H1 (cell line): ENCODE measurements around the gene MRPL33. TPM values are rescaled to one million over a fixed set of nuclear protein-coding genes. Genes with fewer than 3 reads are reported as not detected.

ENCODE experiments used
- CTCF ChIA-PET: fragments of 300-600 bp; sonication (Branson Sonifier 250); formaldehyde crosslinking; loops from one replicate; lab custom pipeline; 2021; ENCODE audit not compliant: partially characterized antibody; lab: Charles Lee
- POLR2A ChIA-PET: fragments of 300-600 bp; sonication (Branson Sonifier 250); formaldehyde crosslinking; loops from one replicate; lab custom pipeline; 2021; ENCODE audit warnings: inconsistent platforms; ENCODE audit not compliant: partially characterized antibody; lab: Charles Lee
- DNase-seq, 2 experiments: peaks; one replicate each; pipeline versions ENCODE4 v3.0.0 to v3.0.0-alpha.2; 2010 to 2022; ENCODE audit warnings: low spot score in 2 of 2, low read depth in 1 of 2, mixed read lengths in 1 of 2
- FAIRE-seq: peaks from 2 replicates; lab custom pipeline; 2011; peaks lifted over from hg19 to GRCh38; lab: Jason Lieb, UNC
- H2AFZ ChIP-seq: 2 replicates; pipeline ENCODE4 v1.8.1; 2012; ENCODE audit warnings: low read length, inconsistent platforms
- H2AK5ac ChIP-seq: 2 replicates; pipeline ENCODE4 v1.6.1; 2013; ENCODE audit warnings: low read depth, low read length
- H2BK120ac ChIP-seq: replicated peaks from 2 replicates; pipeline ENCODE3; 2013; ENCODE audit warnings: low read depth, low read length, inconsistent platforms
- H2BK12ac ChIP-seq: 2 replicates; pipeline ENCODE4 v1.6.1; 2013; ENCODE audit warnings: low read depth, low read length
- H2BK15ac ChIP-seq: 2 replicates; pipeline ENCODE4 v1.6.1; 2013; ENCODE audit warnings: low read length
- H2BK20ac ChIP-seq: 2 replicates; pipeline ENCODE4 v1.6.1; 2013; ENCODE audit warnings: low read length
- H2BK5ac ChIP-seq: 2 replicates; pipeline ENCODE4 v1.6.1; 2013; ENCODE audit warnings: low read depth, low read length
- H3K14ac ChIP-seq: 2 replicates; pipeline ENCODE4 v1.6.1; 2013; ENCODE audit warnings: inconsistent platforms; ENCODE audit not compliant: insufficient read length
- H3K18ac ChIP-seq: 2 replicates; pipeline ENCODE4 v1.6.1; 2013; ENCODE audit warnings: low read length; ENCODE audit errors: extremely low read depth
- H3K23ac ChIP-seq: 2 replicates; pipeline ENCODE4 v1.6.1; 2013; ENCODE audit warnings: inconsistent platforms; ENCODE audit not compliant: insufficient read length
- H3K23me2 ChIP-seq: 2 replicates; pipeline ENCODE4 v1.6.1; 2013; ENCODE audit warnings: low read depth, low read length
- H3K27ac ChIP-seq: 2 replicates; pipeline ENCODE4 v1.6.1; 2011; ENCODE audit warnings: low read depth, low read length, inconsistent platforms
- H3K27me3 ChIP-seq, 4 experiments: replicated peaks in 1 of 4; 1 replicate in 1 of 4; 2 replicates in 3 of 4; pipeline versions ENCODE4 v1.6.1 to v1.8.1; 2011 to 2013; ENCODE audit warnings: low read length in 3 of 4, mild to moderate bottlenecking in 3 of 4, inconsistent platforms in 2 of 4, mixed read lengths in 2 of 4, moderate library complexity in 1 of 4; ENCODE audit not compliant: control insufficient read depth in 3 of 4, insufficient read depth in 3 of 4; ENCODE audit errors: extremely low read depth in 1 of 4
- H3K36me3 ChIP-seq, 4 experiments: 2 replicates each; pipeline versions ENCODE4 v1.6.1 to v1.8.1; 2011 to 2013; ENCODE audit warnings: mild to moderate bottlenecking in 4 of 4, low read length in 3 of 4, moderate library complexity in 2 of 4, control low read depth in 1 of 4, inconsistent platforms in 1 of 4; ENCODE audit not compliant: insufficient read depth in 4 of 4, control insufficient read depth in 2 of 4
- H3K4ac ChIP-seq: replicated peaks from 2 replicates; pipeline ENCODE3; 2013; ENCODE audit warnings: low read length, low read depth, mixed read lengths, inconsistent platforms; ENCODE audit not compliant: insufficient read length
- H3K4me1 ChIP-seq, 4 experiments: replicated peaks in 1 of 4; 1 replicate in 1 of 4; 2 replicates in 3 of 4; pipeline versions ENCODE4 v1.6.1 to v1.8.1; 2011 to 2013; ENCODE audit warnings: low read length in 3 of 4, inconsistent platforms in 2 of 4, mixed read lengths in 1 of 4; ENCODE audit not compliant: insufficient read depth in 4 of 4, control insufficient read depth in 3 of 4
- H3K4me2 ChIP-seq, 2 experiments: 2 replicates each; pipeline versions ENCODE4 v1.6.1 to v1.8.1; 2011 to 2013; ENCODE audit warnings: low read depth in 2 of 2, low read length in 2 of 2, control low read depth in 1 of 2, inconsistent platforms in 1 of 2, mild to moderate bottlenecking in 1 of 2; ENCODE audit not compliant: insufficient read depth in 1 of 2
- H3K4me3 ChIP-seq, 4 experiments: fragments of 200-600, 300-600 bp in 1 of 4; sonication (generic), shearing (Covaris generic), sonication (Bioruptor Twin) in 1 of 4; 2 replicates each; pipeline versions ENCODE4 v1.5.1 to v1.8.1; 2011 to 2016; ENCODE audit warnings: low read length in 4 of 4, low read depth in 3 of 4, control low read depth in 2 of 4, inconsistent platforms in 2 of 4, mild to moderate bottlenecking in 2 of 4, mixed read lengths in 1 of 4, moderate library complexity in 1 of 4; ENCODE audit not compliant: insufficient read depth in 2 of 4; ENCODE audit errors: extremely low read depth in 1 of 4
- H3K56ac ChIP-seq: replicated peaks from 2 replicates; pipeline ENCODE3; 2013; ENCODE audit warnings: low read depth, mild to moderate bottlenecking, mixed read lengths, low read length, inconsistent platforms; ENCODE audit not compliant: insufficient read length
- H3K79me1 ChIP-seq: 2 replicates; pipeline ENCODE4 v1.6.1; 2013; ENCODE audit warnings: low read depth, low read length, control low read depth
- H3K79me2 ChIP-seq, 2 experiments: 2 replicates each; pipeline versions ENCODE4 v1.6.1 to v1.8.1; 2012 to 2013; ENCODE audit warnings: low read length in 2 of 2, mild to moderate bottlenecking in 2 of 2, inconsistent platforms in 1 of 2; ENCODE audit not compliant: insufficient read depth in 2 of 2, control insufficient read depth in 1 of 2
- H3K9ac ChIP-seq, 4 experiments: replicated peaks in 1 of 4; 1 replicate in 1 of 4; 2 replicates in 3 of 4; pipeline versions ENCODE4 v1.6.1 to v1.8.1; 2011 to 2013; ENCODE audit warnings: low read depth in 3 of 4, low read length in 3 of 4, control low read depth in 2 of 4, mild to moderate bottlenecking in 2 of 4, moderate library complexity in 2 of 4, inconsistent platforms in 1 of 4; ENCODE audit errors: extremely low read depth in 1 of 4
- H3K9me3 ChIP-seq, 2 experiments: 2 replicates each; pipeline versions ENCODE4 v1.6.1 to v1.8.1; 2012 to 2013; ENCODE audit warnings: mild to moderate bottlenecking in 2 of 2, moderate library complexity in 2 of 2, control low read depth in 1 of 2, inconsistent platforms in 1 of 2, low read depth in 1 of 2, low read length in 1 of 2, mixed read lengths in 1 of 2; ENCODE audit not compliant: insufficient read depth in 2 of 2
- H4K20me1 ChIP-seq, 2 experiments: replicated peaks in 1 of 2; 2 replicates each; pipeline versions ENCODE3 to v1.8.1; 2011 to 2013; ENCODE audit warnings: inconsistent platforms in 2 of 2, low read length in 2 of 2, mild to moderate bottlenecking in 1 of 2; ENCODE audit not compliant: insufficient read depth in 2 of 2, control insufficient read depth in 1 of 2
- H4K5ac ChIP-seq: 2 replicates; pipeline ENCODE4 v1.6.1; 2013; ENCODE audit warnings: low read length, low read depth, mixed read lengths, inconsistent platforms; ENCODE audit not compliant: insufficient read length
- H4K8ac ChIP-seq: 2 replicates; pipeline ENCODE4 v1.8.0; 2013; ENCODE audit warnings: mild to moderate bottlenecking, moderate library complexity, low read length, inconsistent platforms; ENCODE audit not compliant: insufficient read depth; ENCODE audit errors: extremely low read depth
- H4K91ac ChIP-seq: replicated peaks from 2 replicates; pipeline ENCODE3; 2013; ENCODE audit warnings: low read length, mixed read lengths, inconsistent platforms; ENCODE audit not compliant: insufficient read length
- BACH1 ChIP-seq: IDR thresholded peaks from 2 replicates; pipeline ENCODE4 v1.6.1; 2012; ENCODE audit warnings: low read length, improper control_type of control experiment
- CHD2 ChIP-seq: IDR thresholded peaks from 2 replicates; pipeline ENCODE4 v1.6.1; 2012; ENCODE audit warnings: low read length, improper control_type of control experiment
- EP300 ChIP-seq, 2 experiments: IDR thresholded peaks; 1 replicate in 1 of 2; 2 replicates in 1 of 2; pipeline ENCODE4 v1.6.1; 2011 to 2012; ENCODE audit warnings: low read depth in 2 of 2, low read length in 2 of 2, mild to moderate bottlenecking in 2 of 2, borderline replicate concordance in 1 of 2, inconsistent platforms in 1 of 2, moderate library complexity in 1 of 2
- FOSL1 ChIP-seq: IDR thresholded peaks from 2 replicates; pipeline ENCODE4 v1.6.1; 2011; ENCODE audit warnings: mild to moderate bottlenecking, low read depth, low read length, moderate library complexity; ENCODE audit not compliant: insufficient read depth
- JUN ChIP-seq: IDR thresholded peaks from 2 replicates; pipeline ENCODE4 v1.6.1; 2011; ENCODE audit warnings: low read depth, mild to moderate bottlenecking, improper control_type of control experiment, low read length
- NANOG ChIP-seq: IDR thresholded peaks from 2 replicates; pipeline ENCODE4 v1.6.1; 2011; ENCODE audit warnings: low read length, low read depth, mild to moderate bottlenecking, inconsistent platforms; ENCODE audit not compliant: insufficient read depth, poor library complexity, severe bottlenecking
- POLR2AphosphoS5 ChIP-seq: IDR thresholded peaks from 2 replicates; pipeline ENCODE4 v1.6.1; 2011; ENCODE audit warnings: low read depth, low read length
- RBBP5 ChIP-seq: IDR thresholded peaks from 2 replicates; pipeline ENCODE4 v1.7.1; 2012; ENCODE audit warnings: low read depth, mild to moderate bottlenecking, inconsistent platforms, low read length, moderate library complexity, borderline replicate concordance
- SIN3A ChIP-seq, 2 experiments: IDR thresholded peaks in 1 of 2; conservative IDR thresholded peaks in 1 of 2; 2 replicates each; pipeline ENCODE4 v1.6.1; 2011 to 2012; ENCODE audit warnings: low read length in 2 of 2, improper control_type of control experiment in 1 of 2, low read depth in 1 of 2, mild to moderate bottlenecking in 1 of 2
- SP2 ChIP-seq: IDR thresholded peaks from 2 replicates; pipeline ENCODE4 v1.6.1; 2012; ENCODE audit warnings: mild to moderate bottlenecking, low read length, inconsistent platforms
- TAF1 ChIP-seq: IDR thresholded peaks from 2 replicates; pipeline ENCODE4 v1.6.1; 2011; ENCODE audit warnings: mild to moderate bottlenecking, low read depth, low read length
- TCF12 ChIP-seq: IDR thresholded peaks from 2 replicates; pipeline ENCODE4 v1.6.1; 2011; ENCODE audit warnings: low read depth, mild to moderate bottlenecking, low read length
- TEAD4 ChIP-seq: IDR thresholded peaks from 2 replicates; pipeline ENCODE4 v1.6.1; 2012; ENCODE audit warnings: low read depth, low read length, inconsistent platforms, mixed read lengths
- YY1 ChIP-seq: IDR thresholded peaks from 2 replicates; pipeline ENCODE4 v1.6.1; 2011; ENCODE audit warnings: low read depth, mild to moderate bottlenecking, low read length
- WGBS, 2 experiments: shearing (Covaris generic) in 1 of 2; methylation state at CpG; one replicate each; pipeline versions ENCODE4 v1.1.6 to v1.1.7; 2013 to 2015; ENCODE audit warnings: low lambda C conversion rate in 2 of 2, mixed read lengths in 2 of 2, inconsistent platforms in 1 of 2, low coverage in 1 of 2, missing lambda C conversion rate in 1 of 2; ENCODE audit not compliant: insufficient replicate concordance in 2 of 2, insufficient coverage in 1 of 2, insufficient read length in 1 of 2; ENCODE audit errors: extremely low coverage in 1 of 2, missing lambda C conversion rate in 1 of 2; 5-methylcytosine and 5-hydroxymethylcytosine counted together
- polyA plus RNA-seq, 7 experiments: library from polyadenylated mRNA; depleted of rRNA in 3 of 7; stranded (reverse) in 5 of 7; unstranded in 2 of 7; fragments of >200 nt in 5 of 7; fragments of 200-250 nt in 2 of 7; gene quantifications; 1 replicate in 5 of 7; 2 replicates in 1 of 7; 4 replicates in 1 of 7; pipeline versions ENCODE4 v1.2.1 to v1.2.3, GENCODE V29; 2011 to 2013; ENCODE audit warnings: missing spikeins in 2 of 7, mixed read lengths in 2 of 7
- total RNA-seq: library from RNA; stranded (reverse); fragmentation: NEBNext Ultra II Directional; extraction: Animal tissue kit (Norgen Biotek cat#: 25700); gene quantifications from 2 replicates; pipeline ENCODE4 v1.2.1, GENCODE V29; 2021
- TF ChIP-seq, protein P1 (sequence below): IDR thresholded peaks from 2 replicates; pipeline ENCODE4 v1.6.1; 2012; ENCODE audit warnings: inconsistent platforms

The MRPL33 gene
- total and polyA plus RNA-seq, 2 of the 8 experiments (the other 6 are each of a cell fraction or from before 2014, with no cell fraction given) = 24.3 to 62.9 TPM

GRCh38 chr2:27763907-27764267 is 7.6 kb upstream of the MRPL33 start:
- whole genome bisulfite sequencing, 2 experiments = 89% methylated on average over 7 of the region's 7 CpGs; no CpG with 5 or more reads in 1 of the 2 experiments
- H3K4me2 ChIP-seq = no peak overlapping the region
- POLR2A ChIA-PET = interaction anchor here (1.6 kb wide), 1 partner anchor 10 kb away, joined by 4 read pairs; no protein-coding TSS in a partner anchor

More at GRCh38 chr2:27763907-27764267, 7.6 kb upstream of the MRPL33 start:
- H3K36me3 ChIP-seq = no peaks in the 10 kb centered on the region; a peak in 1 of 8 replicates
- H2AK5ac ChIP-seq = no peak overlapping the region
- DNase-seq (no peak), FAIRE-seq (no peak)
- H3K27ac ChIP-seq = no peak overlapping the region
- H4K5ac ChIP-seq = no peak overlapping the region
- no peak overlapping the region for H2BK15ac ChIP-seq
- H3K9me3 ChIP-seq = no peaks in the 10 kb centered on the region
- CTCF ChIA-PET = interaction anchor here (1.9 to 2.3 kb wide), 2 partner anchors 10 to 41 kb away, joined by 4 to 7 read pairs; no protein-coding TSS in a partner anchor
- H2BK120ac ChIP-seq = no peak overlapping the region
- no peaks in the 10 kb centered on the region for H3K23me2 ChIP-seq
- H3K79me1 ChIP-seq = no peaks in the 10 kb centered on the region
- no peak overlapping the region for H3K14ac ChIP-seq
- no peaks in the 10 kb centered on the region for H4K20me1 ChIP-seq
- H2BK20ac ChIP-seq = no peak overlapping the region
- H3K23ac ChIP-seq = no peak overlapping the region
- no peak overlapping the region for H4K8ac ChIP-seq
- no peak for TF ChIP-seq TEAD4
- TF ChIP-seq JUN = no peak
- no peak for TF ChIP-seq SP2
- no peak for TF ChIP-seq SIN3A (conservative IDR thresholded peaks at IDR 0.05 in 1 of 2, IDR thresholded peaks at IDR 0.05 in 1 of 2; ENCODE audit: low read depth in 1 of 2, low read length in 2 of 2)
- no peak for TF ChIP-seq TAF1
- no peak for TF ChIP-seq FOSL1
- no peak for TF ChIP-seq YY1
- TF ChIP-seq TCF12 = no peak
- TF ChIP-seq BACH1 = no peak
- TF ChIP-seq POLR2AphosphoS5 = no peak
- TF ChIP-seq EP300 (IDR thresholded peaks at IDR 0.05; ENCODE audit: borderline replicate concordance in 1 of 2, low read depth in 2 of 2, low read length in 2 of 2) = no peak
- TF ChIP-seq RBBP5 = no peak
- TF ChIP-seq NANOG = no peak
- TF ChIP-seq, protein P1, sequence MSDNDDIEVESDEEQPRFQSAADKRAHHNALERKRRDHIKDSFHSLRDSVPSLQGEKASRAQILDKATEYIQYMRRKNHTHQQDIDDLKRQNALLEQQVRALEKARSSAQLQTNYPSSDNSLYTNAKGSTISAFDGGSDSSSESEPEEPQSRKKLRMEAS = no peak
- no peak for TF ChIP-seq CHD2
- no peak overlapping the region for H4K91ac ChIP-seq
- no peak overlapping the region for H3K4ac ChIP-seq
- H2AFZ ChIP-seq = no peak overlapping the region
- no peaks in the 10 kb centered on the region for H3K27me3 ChIP-seq
- H3K9ac ChIP-seq = no peak overlapping the region
- no peak overlapping the region for H2BK5ac ChIP-seq
- H3K56ac ChIP-seq = no peak overlapping the region
- H3K4me3 ChIP-seq = no peak overlapping the region
- no peaks in the 10 kb centered on the region for H3K79me2 ChIP-seq
- H3K4me1 ChIP-seq = no peaks in the 10 kb centered on the region
- H2BK12ac ChIP-seq = no peak overlapping the region
- no peak overlapping the region for H3K18ac ChIP-seq
